Smooth muscle cell (in vitro differentiated cells): ENCODE data around the gene ARHGEF16. TPM values are rescaled to one million over a fixed set of nuclear protein-coding genes. Genes with fewer than 3 reads are reported as not detected.
A peak's percentile ranks its signal among the peaks of the same experiment; 100 is the strongest.

ENCODE experiments used
- DNase-seq: peaks from one replicate; lab custom pipeline; 2025; ENCODE audit not compliant: unreplicated experiment; lab: John Stamatoyannopoulos, UW
- H2AFZ ChIP-seq: fragments of 200-600 bp; sonication (generic); 2 replicates; pipeline ENCODE4 v1.6.0; 2016; ENCODE audit warnings: antibody characterized with exemption, low read depth, mild to moderate bottlenecking
- H3F3A ChIP-seq: fragments of 200-600 bp; sonication (generic); 2 replicates; pipeline ENCODE4 v1.6.0; 2017; ENCODE audit warnings: antibody characterized with exemption, low read depth
- H3K27ac ChIP-seq: fragments of 200-600 bp; sonication (generic); 2 replicates; pipeline ENCODE4 v1.5.1; 2016; ENCODE audit warnings: low read depth, mild to moderate bottlenecking
- H3K27me3 ChIP-seq: fragments of 200-600 bp; sonication (generic); 2 replicates; pipeline ENCODE4 v1.6.1; 2016; ENCODE audit warnings: low read depth, mild to moderate bottlenecking
- H3K36me3 ChIP-seq: fragments of 200-600 bp; sonication (generic); 2 replicates; pipeline ENCODE4 v1.5.1; 2016; ENCODE audit warnings: low read depth
- H3K4me1 ChIP-seq: fragments of 200-600 bp; sonication (generic); 2 replicates; pipeline ENCODE4 v1.5.1; 2016; ENCODE audit warnings: low read depth
- H3K4me2 ChIP-seq: fragments of 200-600 bp; sonication (generic); 2 replicates; pipeline ENCODE4 v1.6.0; 2016; ENCODE audit warnings: mild to moderate bottlenecking
- H3K4me3 ChIP-seq: fragments of 200-600 bp; sonication (generic); 2 replicates; pipeline ENCODE4 v1.5.1; 2016; ENCODE audit warnings: mild to moderate bottlenecking
- H3K79me2 ChIP-seq: fragments of 200-600 bp; sonication (generic); 2 replicates; pipeline ENCODE4 v1.6.0; 2016; ENCODE audit warnings: low read depth, mild to moderate bottlenecking
- H3K9ac ChIP-seq: fragments of 200-600 bp; sonication (generic); 2 replicates; pipeline ENCODE4 v1.6.0; 2016; ENCODE audit warnings: low read depth
- H3K9me3 ChIP-seq: fragments of 200-600 bp; sonication (generic); replicated peaks from 2 replicates; pipeline ENCODE4 v1.5.1; 2016; ENCODE audit warnings: low read depth
- H4K20me1 ChIP-seq: fragments of 200-600 bp; sonication (generic); 2 replicates; pipeline ENCODE4 v1.6.0; 2016; ENCODE audit warnings: low read depth
- CTCF ChIP-seq: fragments of 200-600 bp; sonication (generic); IDR thresholded peaks from 2 replicates; pipeline ENCODE4 v1.5.1; 2017; ENCODE audit warnings: borderline replicate concordance, mild to moderate bottlenecking, antibody characterized with exemption; ENCODE audit not compliant: insufficient read depth, poor library complexity, severe bottlenecking
- WGBS: methylation state at CpG from one replicate; pipeline ENCODE4 v1.1.7; 2016; ENCODE audit warnings: low lambda C conversion rate; 5-methylcytosine and 5-hydroxymethylcytosine counted together
- polyA plus RNA-seq: library from polyadenylated mRNA; unstranded; fragments of >200 nt; fragmentation: Nextera tagmentation; extraction: Ambion mirVana; gene quantifications from 2 replicates; pipeline ENCODE4 v1.2.1, GENCODE V29; 2016
- total RNA-seq: library from RNA; depleted of rRNA; stranded (reverse); fragments of >200 nt; gene quantifications from 2 replicates; pipeline ENCODE4 v1.2.3, GENCODE V29; 2014

Gene ARHGEF16
- total and polyA plus RNA-seq, 2 experiments from 2014 or later, result 4.6 to 6.9 TPM

DNA sequence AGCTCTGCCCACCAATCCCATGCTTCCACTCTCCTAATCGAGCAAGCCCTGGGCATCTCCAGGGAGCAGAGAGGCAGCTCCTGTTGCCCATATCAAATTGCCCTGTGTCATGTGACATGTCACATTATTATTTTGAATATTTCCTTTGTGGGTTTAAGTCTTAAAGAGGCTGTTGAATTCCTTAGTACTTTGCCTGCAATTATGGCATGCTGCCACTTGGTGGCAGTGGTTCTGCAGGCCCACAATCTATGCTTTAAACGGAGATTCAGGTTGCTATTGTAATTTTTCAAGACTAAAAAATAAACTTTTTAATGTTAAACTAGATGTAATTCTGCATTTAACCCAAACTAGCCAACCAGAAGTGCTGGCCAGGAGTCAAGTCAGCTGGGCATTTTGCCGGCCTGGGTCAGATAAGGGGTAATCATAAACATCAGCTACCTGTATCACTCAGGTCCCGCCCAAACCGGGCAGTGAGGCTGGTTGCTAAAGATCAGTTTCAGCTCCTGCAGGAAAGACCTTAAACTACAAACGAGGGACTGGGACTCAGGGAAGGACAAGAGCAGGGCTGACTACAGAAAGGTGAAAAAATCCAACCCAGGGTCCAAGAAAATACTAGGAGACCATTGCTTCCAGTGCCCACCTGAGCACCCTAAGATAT is 37.3 kb upstream of the ARHGEF16 start:
- H3F3A ChIP-seq, result no peaks in the 10 kb centered on the region
- WGBS, result 83% methylated on average over 6 of the region's 6 CpGs
- H3K27ac ChIP-seq, result no peak overlapping the region
- peak; percentile 35 for TF ChIP-seq CTCF
- H3K79me2 ChIP-seq, result no peaks in the 10 kb centered on the region
- no peak overlapping the region for H2AFZ ChIP-seq
- no peaks in the 10 kb centered on the region for H3K4me1 ChIP-seq
- no peak overlapping the region for H3K4me2 ChIP-seq
- no peaks in the 10 kb centered on the region for H3K36me3 ChIP-seq
- H4K20me1 ChIP-seq, result no peaks in the 10 kb centered on the region
- H3K9me3 ChIP-seq, result no peaks in the 10 kb centered on the region
- no peak for DNase-seq
- no peak overlapping the region for H3K4me3 ChIP-seq
- no peaks in the 10 kb centered on the region for H3K27me3 ChIP-seq
- no peak overlapping the region for H3K9ac ChIP-seq

DNA sequence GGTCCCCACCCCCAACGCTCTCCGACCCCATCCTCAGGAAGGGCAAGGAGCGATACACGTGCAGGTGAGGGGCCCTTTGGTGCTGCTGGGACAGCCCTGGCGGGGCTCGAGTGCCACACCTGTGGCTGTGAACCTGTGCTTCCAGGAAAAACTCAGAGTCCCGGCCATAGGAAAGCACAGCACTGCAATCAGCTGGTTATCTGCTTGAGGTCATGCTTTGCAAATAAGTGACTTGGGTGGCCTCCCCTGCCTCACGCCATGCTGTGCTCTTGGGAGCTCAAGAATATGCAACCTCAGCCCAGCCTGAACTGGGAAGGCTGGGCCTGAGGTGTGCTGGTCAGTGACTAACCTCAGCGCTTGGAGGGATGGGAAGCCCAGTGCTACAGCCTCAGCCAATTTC is 36.5 kb upstream of the ARHGEF16 start:
- H3K36me3 ChIP-seq, result no peaks in the 10 kb centered on the region
- WGBS, result 94% methylated on average over 9 of the region's 9 CpGs
- H3K9ac ChIP-seq, result no peak overlapping the region
- no peaks in the 10 kb centered on the region for H3K27me3 ChIP-seq
- DNase-seq, result no peak
- TF ChIP-seq CTCF, result no peak
- no peaks in the 10 kb centered on the region for H4K20me1 ChIP-seq
- H2AFZ ChIP-seq, result no peak overlapping the region
- no peaks in the 10 kb centered on the region for H3K9me3 ChIP-seq
- no peak overlapping the region for H3K4me3 ChIP-seq
- no peak overlapping the region for H3K27ac ChIP-seq
- no peaks in the 10 kb centered on the region for H3K79me2 ChIP-seq
- no peak overlapping the region for H3K4me2 ChIP-seq
- no peaks in the 10 kb centered on the region for H3K4me1 ChIP-seq
- no peaks in the 10 kb centered on the region for H3F3A ChIP-seq

GRCh38 chr1:3418600-3418999 is 35.9 kb upstream of the ARHGEF16 start:
- Histone ChIP-seq H3K4me1 (no peaks in the 10 kb centered on the region), H3K4me3 (no peak overlapping the region), H3F3A (no peaks in the 10 kb centered on the region), H3K27me3 (no peaks in the 10 kb centered on the region), H3K9me3 (no peaks in the 10 kb centered on the region), H3K79me2 (no peaks in the 10 kb centered on the region), H3K4me2 (no peak overlapping the region), H3K27ac (no peak overlapping the region), H4K20me1 (no peaks in the 10 kb centered on the region), H2AFZ (no peak overlapping the region), H3K9ac (no peak overlapping the region), H3K36me3 (no peaks in the 10 kb centered on the region)
- DNase-seq, result no peak
- TF ChIP-seq CTCF, result no peak
- 90% methylated on average over 8 of the region's 8 CpGs for WGBS

DNA sequence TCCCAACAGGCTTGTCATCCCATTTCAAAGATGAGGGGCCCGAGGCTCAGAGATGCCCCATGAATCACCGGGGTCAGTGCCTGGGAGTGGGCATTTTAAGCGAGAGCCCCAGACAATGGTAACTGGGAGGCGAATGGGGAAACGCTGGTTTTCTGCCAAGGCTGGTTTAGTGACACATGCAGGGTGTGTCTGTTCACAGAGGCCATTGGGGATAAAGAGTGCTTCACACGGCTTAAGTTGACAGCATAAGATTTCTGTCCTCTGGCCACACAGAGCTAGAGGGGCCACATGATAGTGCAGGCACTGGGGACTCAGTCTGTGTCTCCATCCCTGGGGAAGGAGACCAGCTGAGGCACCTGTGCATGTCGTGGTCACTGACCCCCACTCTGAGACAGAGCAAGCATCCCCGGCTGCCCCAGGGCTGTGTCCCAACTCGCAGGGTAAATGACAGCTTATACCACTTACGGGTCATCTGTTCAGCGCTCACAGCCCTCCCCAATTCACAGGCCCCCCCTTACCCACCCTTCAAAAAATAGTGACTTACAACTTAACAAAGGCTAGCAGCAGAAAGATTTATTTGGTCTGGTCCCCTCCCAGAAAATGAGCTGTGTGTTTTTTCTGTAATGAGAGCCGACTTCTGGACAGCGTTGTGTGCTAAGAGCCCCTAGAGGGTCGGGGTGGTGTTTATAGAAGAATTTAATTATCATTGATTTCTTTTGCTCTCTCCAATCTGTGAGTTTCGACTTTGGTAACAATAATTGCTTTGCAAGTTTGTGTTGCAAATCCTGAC is 34.9 kb upstream of the ARHGEF16 start:
- Histone ChIP-seq H3K9ac (no peak overlapping the region), H4K20me1 (no peaks in the 10 kb centered on the region), H3K79me2 (no peaks in the 10 kb centered on the region), H3F3A (no peaks in the 10 kb centered on the region), H3K27ac (no peak overlapping the region), H3K4me1 (no peaks in the 10 kb centered on the region), H3K27me3 (no peaks in the 10 kb centered on the region), H3K9me3 (no peaks in the 10 kb centered on the region), H2AFZ (no peak overlapping the region), H3K4me2 (no peak overlapping the region), H3K4me3 (no peak overlapping the region), H3K36me3 (no peaks in the 10 kb centered on the region)
- no peak for TF ChIP-seq CTCF
- 85% methylated on average over 15 of the region's 15 CpGs for WGBS
- DNase-seq, result no peak
